Measurements from ENCODE around the gene ST3GAL5.

Gene ST3GAL5

DNA sequence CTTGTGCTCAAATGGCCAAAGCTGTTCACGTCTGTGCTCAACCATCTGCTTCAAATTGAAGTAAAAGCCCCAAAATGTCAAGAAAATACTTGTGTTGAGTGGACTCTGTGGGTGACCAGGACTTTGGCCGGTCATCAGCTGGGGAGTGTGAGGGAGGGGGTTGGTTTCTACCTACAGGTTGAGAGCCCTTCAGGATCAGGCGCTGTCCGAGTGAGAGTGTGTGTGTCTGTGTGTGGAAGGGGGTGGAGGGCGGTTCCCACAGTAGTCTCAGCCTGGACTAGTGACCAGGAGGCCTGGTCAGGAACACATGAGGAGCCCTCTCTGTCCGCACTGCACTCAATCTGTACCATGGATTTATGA, 100.8 kb downstream of the ST3GAL5 start:
- DNase-seq = no peak

DNA sequence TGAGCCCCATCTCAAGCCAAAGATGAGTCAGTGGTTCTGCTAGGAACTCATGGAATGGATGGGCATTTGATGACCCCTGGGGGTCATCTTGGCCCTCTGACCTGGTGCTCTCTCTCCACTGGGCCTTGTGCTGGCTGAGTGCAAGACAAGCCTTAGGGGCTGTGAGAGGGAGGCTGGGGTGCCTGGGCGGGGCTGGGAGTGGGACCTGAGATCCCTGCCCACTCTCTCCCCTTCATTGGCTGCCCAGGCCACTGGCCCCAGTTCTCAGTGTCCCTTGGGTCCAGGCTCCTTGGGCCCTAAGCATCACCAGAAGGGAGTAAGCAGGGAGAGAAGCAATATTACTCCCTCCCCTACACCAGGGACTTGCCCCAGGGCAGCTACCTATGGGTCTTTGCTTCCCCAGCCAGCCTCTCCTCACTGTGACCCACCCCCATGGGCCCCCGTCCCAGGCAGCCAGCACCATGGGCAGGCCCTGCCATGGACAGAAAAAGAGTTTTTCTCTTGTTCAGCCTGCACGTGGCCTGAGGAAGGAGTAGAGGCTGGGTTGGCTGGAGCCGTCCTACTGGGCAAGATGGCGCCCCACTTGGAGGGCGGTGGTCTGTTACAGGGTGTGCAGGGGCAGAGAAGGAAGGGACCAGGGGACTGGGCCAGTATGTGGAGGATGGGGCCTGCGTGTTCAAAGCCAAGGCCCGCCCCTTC, 101.4 kb downstream of the ST3GAL5 start:
- DNase-seq = no peak
